Erythroblast (primary cell): ENCODE measurements around the gene CACNB1.

ENCODE experiments used
- DNase-seq, 2 experiments: peaks; one replicate each; lab custom pipeline; 2025; lab: John Stamatoyannopoulos, UW
- GATA1 ChIP-seq: IDR thresholded peaks from 2 replicates; pipeline ENCODE4 v1.6.1; 2011; ENCODE audit warnings: low read depth, mild to moderate bottlenecking, control low read depth, low read length, moderate library complexity
- POLR2A ChIP-seq: IDR thresholded peaks from 2 replicates; pipeline ENCODE4 v1.6.1; 2011; ENCODE audit warnings: mild to moderate bottlenecking, low read length

Gene CACNB1

DNA sequence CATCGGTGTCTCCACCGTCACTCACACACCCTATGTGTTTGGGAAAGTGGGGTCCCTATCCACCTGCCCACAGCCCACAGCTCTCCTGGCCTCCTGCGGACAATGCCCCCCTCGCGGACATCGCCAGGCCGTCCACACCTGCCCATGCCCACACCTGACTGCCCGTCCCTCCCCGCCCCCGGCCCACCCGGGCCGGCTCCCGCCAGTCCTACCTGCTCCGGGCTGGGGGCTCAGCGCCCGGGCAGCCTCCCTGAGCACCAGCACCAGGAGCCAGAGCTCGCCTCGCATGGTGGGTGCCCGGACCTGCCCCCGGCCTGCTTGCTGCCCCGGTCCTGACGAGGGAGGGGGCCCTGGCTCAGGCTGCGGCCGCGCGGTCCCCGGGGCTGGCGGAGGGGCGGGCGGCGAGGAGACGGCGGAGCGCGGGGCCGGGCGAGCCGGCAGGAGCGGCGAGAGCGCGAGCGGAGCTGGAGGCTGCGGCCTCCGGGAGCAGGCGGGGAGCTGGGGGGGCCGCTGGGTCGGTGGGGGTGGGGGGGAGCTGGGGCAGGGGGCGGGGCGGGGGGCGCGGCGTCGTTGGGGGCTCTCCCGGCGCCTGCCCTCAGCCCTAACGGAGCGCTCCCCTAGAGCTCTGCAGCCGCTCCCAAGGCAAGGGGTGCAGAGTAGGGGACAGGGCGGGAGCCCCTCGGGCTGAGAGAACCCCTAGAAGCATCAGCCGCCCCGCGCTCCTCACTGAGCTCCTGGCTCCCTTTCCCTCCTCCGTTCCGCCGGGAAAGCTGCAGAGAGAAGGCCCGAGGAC lies 46.1 kb downstream of the CACNB1 start, which contains the start of gene PLXDC1:
PLXDC1 (minus strand) TSS at position 488 of the 793 bp plus-strand sequence; CDS start at position 288, 200 bp downstream.
- no peak for TF ChIP-seq GATA1
- TF ChIP-seq POLR2A: no peak
- DNase-seq: no peak

DNA sequence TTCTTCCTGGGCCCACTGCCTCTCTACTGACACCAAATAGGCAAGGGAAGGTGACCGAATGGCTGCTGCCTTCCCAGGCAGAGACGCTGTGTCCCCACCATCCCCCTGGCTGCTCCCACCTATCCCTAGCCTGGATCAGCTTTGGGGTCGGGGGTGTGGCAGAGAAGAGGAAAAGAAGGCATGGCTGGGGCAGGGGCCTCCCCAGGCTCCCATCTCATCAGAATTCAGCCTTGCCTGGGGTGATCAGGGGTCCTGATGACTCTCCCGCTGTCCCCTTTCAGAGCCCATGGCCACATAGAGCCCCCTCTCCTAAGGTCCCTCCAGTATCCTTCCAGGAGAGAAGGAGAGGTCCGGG lies 46.7 kb downstream of the CACNB1 start:
- TF ChIP-seq POLR2A (no peak), GATA1 (no peak)
- DNase-seq: no peak

DNA sequence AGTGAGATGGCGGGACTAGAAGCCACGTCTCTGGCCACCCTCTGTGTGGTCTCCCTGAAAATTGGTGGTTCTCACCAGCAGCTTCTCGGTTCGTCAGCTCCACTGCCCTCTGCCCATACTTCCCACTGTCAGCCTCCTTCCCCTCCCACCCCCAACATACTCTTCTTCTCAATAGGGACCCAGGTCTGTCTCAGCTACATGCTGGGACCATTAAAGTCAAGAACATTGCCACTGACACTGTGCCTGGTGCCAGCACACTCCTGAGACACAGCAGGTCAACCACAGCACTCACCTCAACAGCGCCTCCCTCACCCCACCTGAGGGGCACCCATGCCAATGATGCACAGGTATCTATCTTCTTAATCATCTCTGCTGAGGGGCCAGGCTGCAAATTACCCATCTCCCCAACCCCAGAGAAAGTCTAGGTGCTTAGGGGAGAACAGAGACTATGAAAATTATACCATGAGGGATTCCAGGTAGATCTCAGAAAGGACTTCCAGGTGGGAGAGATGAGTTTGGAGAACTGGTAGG lies 47.3 kb downstream of the CACNB1 start:
- TF ChIP-seq GATA1 (no peak), POLR2A (no peak)
- DNase-seq: no peak

DNA sequence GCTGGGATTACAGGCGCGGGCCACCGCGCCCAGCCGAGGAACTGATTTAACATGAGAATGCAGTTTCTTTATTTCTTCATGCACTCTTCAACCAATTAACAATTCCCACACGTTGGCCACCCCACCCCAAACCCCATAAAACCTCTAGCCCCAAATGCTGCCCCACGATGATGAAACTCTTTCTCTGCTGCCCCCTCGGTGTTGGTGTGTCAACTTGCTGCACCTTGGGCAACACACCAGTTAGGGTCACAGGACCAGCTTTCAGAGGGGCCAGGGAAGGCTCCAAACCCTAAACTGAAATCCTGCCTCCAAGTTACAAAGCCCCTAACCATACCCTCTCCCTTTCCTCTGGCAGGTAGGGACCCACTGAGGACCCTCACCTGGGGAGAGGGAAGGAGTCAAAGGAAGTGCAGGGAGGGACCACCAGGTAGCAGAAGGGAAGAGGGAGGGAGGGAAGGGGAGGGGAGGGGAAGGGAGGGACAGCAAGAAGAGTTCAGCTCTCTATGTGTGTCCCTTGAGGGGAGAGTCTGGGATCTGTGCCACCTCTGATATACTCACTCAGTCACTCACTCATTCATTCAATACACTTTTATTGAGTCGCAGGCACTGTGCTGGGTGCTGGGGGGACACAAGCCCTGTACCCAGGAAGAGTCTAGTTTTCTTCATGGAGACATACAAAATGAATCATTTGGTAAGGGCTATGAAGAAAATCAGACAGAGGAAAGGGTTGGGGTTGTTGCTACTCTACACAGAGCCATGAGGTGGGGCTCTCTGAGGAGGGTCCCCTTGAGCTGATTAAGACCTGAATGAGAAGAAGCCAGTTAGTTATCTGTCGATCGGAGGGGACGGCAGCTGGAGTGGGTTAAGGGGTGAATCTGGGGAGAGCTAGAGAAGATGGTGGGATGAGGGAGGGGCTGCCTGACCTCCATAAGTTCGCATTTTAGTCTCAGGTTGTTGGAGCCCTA lies 50.0 kb downstream of the CACNB1 start:
- DNase-seq: no peak
- TF ChIP-seq POLR2A: no peak
- no peak for TF ChIP-seq GATA1

DNA sequence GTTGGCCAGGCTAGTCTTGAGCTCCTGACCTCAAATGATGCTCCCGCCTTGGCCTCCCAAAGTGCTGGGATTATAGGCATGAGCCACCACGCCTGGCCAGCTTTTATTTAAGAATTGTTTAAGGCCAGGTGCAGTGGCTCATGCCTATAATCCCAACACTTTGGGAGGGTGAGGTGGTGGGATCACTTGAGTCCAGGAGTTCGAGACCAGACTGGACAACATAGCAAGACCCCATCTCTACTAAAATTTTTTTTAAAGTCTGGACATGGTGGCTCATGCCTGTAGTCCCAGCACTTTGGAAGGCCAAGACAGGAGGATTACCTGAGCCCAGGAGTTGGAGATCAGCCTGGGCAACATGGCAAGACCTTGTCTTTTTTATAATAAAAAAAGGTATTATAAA lies 51.2 kb downstream of the CACNB1 start:
- DNase-seq: no peak

DNA sequence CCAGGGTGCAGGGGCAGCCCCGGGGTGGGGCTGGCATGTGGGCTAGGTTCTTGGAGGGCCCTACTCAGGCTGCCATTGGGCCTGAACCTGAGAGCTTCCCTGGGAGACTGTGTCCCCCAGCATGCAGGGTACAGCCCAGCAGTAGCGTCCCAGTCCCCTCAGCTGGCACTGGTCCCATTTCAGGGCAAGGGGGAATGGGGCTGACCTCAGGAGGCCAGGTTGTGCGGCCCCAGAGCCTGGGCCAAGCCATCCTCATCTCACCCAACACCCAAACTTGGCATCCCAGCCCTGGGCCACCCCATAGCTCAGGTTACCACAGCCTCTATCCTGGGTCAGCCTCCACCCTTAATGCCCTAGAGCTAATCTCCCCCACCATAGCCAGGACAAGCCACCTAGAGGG lies 52.3 kb downstream of the CACNB1 start:
- TF ChIP-seq GATA1 (no peak), POLR2A (no peak)
- DNase-seq: no peak

More for the DNA sequence above, 51.2 kb downstream of the CACNB1 start:
- TF ChIP-seq POLR2A (no peak), GATA1 (no peak)

DNA sequence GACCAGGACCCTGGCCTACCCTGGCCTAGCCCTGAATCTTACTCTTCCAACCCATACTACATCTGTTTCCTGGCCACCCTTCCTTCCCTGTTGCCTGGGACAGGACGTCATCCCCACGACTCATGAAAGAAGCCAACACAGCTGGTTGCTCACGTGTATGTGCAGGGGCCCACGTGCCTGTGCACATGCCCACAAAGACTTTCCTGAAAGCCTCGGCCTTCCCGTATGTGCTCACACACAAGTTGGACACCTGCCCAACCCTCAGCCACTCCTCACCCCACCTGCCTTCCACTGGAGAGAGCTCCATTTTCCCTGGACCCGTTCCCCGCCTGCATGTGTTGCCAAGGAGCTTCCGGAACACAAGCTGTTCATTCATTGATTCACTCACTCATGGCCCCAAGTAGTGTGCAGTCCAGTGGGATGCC lies 53.0 kb downstream of the CACNB1 start:
- DNase-seq: no peak
- TF ChIP-seq GATA1: no peak
- no peak for TF ChIP-seq POLR2A

DNA sequence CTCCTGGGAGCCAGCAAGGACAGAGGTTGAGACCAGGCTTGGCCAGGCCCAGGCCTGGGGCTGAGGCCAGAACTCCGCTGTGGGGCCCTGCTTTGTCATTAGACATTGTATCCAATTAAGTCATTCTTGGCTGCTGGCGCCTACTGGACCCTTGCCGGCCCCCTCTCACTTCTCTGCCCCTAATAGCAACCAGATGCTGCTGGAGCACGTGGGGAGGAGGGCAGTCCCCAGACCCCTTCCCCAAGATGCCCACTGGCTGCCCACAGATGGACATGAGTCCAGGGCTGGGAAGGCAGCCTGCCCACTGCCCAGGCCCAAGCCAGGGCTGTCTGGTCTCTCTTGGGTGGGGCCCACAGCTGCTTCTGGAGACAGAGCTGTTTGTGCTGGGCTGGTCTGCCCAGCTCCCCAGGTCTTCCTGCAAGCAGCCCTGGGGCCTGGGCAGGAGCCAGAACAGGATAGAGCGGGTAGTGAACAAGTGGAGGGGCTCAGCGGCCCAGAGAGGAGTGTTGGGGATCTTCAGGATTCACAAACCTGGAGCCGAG lies 53.8 kb downstream of the CACNB1 start:
- TF ChIP-seq GATA1 (no peak), POLR2A (no peak)
- no peak for DNase-seq

DNA sequence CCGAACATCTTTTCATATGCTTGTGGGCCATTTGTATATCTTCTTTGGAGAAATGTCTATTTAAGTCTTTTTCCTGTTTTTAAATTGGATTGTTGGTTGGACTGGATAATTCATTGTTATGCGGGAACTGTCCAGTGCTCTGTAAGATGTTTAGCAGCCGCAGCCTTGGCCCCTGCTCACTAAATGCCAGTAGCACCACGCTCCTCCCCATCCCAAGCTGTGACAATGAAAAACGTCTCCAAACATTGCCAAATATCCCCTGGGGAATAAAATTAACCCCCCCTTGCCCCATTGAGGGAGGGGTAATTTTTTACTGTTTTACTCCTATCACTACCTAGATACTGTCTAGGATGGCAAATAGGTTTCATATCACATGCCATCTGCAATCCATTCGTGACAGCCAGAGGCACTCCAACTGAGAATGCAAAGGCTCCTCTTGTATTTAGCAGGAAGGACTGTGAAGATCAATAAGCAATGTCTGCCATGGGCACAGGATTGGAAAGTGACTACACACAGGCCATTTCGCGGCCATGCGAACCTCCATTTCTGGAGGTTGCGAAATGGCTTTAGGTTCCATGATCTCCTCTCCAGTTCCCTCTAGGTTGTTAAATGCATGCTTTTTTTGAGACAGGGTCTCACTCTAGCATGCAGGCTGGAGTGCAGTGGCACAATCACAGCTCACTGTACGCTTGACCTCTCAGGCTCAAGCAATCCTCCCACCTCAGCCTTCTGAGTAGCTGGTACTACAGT lies 55.4 kb downstream of the CACNB1 start:
- no peak for DNase-seq
- TF ChIP-seq POLR2A: no peak
- TF ChIP-seq GATA1: no peak

DNA sequence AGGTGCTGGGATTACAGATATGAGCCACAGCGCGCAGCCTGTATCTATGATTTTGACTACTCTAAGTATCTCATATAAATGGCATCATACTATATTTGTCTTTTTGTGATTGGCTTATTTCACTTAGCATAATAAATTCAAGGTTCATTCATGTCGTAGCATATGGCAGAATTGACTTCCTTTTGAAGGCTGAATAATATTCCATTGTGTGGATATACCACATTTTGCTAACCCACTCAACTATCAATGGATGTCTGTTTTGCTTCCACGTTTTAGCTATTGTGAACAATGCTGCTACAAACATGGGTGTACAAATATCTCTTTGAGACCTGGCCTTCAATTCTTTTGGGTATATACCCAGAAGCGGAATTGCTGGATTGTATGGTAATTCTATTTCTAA lies 56.2 kb downstream of the CACNB1 start:
- DNase-seq: no peak

DNA sequence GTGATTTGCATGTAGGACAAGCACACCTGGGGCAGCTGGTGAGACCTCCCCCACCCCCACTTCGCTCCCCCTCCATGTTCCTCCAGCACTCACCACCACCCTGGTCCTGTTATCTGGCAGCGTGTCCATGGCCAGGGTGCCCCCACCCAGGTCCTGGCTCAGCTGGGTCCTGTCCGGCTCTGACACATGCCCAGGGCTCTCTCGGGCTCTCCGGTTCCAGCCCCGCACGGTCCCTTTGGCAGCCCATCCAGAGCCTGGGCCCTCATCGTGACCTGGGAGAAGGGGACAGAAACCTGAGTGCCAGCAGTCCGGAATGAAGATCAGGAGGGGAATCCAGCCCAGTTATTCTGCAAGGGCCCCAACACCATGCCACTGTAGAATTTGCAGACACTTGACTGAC lies 57.9 kb downstream of the CACNB1 start:
- TF ChIP-seq POLR2A: no peak
- TF ChIP-seq GATA1: no peak
- DNase-seq: no peak

More for the DNA sequence above, 56.2 kb downstream of the CACNB1 start:
- TF ChIP-seq POLR2A: no peak
- no peak for TF ChIP-seq GATA1

DNA sequence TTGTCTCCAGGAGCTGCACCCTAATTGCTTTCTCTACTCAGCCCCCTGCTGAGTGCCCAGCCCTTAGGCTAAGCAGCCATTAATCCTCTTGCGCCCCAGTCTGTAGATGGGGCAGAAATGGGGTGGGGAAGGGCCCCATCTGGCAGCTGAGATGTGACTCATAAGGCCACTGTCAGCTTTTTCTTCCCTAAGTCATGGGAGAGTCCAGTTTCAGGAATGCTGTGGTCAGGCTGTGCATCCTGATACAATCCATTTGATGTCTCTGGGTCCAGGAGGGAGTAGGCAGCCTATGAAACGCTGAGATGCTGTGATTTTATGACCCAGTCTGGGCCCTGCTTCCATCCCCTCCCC lies 58.3 kb downstream of the CACNB1 start:
- TF ChIP-seq POLR2A: no peak
- TF ChIP-seq GATA1: no peak
- DNase-seq: no peak
